Common myeloid progenitor, CD34-positive (primary cell): ENCODE results near the gene PTPRN.

Source experiments
- CTCF ChIA-PET: fragments of 350-600 bp; sonication (Branson Sonifier 250); formaldehyde crosslinking; loops from one replicate; lab custom pipeline; 2021; ENCODE audit warnings: antibody characterized with exemption; lab: Charles Lee
- POLR2A ChIA-PET: fragments of 350-600 bp; sonication (Branson Sonifier 250); formaldehyde crosslinking; loops from one replicate; lab custom pipeline; 2021; ENCODE audit warnings: antibody characterized with exemption; lab: Charles Lee
- DNase-seq, 3 donors: peaks; one replicate each; pipeline versions ENCODE4 v3.0.0 to v3.0.0-alpha.2; 2013
- H3K27ac ChIP-seq, 2 experiments: 1 replicate in 1 of 2; 2 replicates in 1 of 2; pipeline ENCODE4 v1.7.0; 2013; ENCODE audit warnings: inconsistent platforms in 2 of 2, low read length in 2 of 2, mild to moderate bottlenecking in 2 of 2, low read depth in 1 of 2, moderate library complexity in 1 of 2; ENCODE audit not compliant: severe bottlenecking in 2 of 2, insufficient read depth in 1 of 2, poor library complexity in 1 of 2
- H3K27me3 ChIP-seq, 5 experiments: replicated peaks in 2 of 5; 1 replicate in 3 of 5; 2 replicates in 2 of 5; pipeline versions ENCODE4 v1.6.1 to v1.7.0; 2013; ENCODE audit warnings: low read length in 4 of 5, mild to moderate bottlenecking in 2 of 5, moderate library complexity in 2 of 5, inconsistent platforms in 1 of 5; ENCODE audit not compliant: insufficient read depth in 5 of 5, control insufficient read depth in 4 of 5
- H3K36me3 ChIP-seq, 4 experiments: 1 replicate in 2 of 4; 2 replicates in 2 of 4; pipeline versions ENCODE4 v1.6.1 to v1.7.0; 2013; ENCODE audit warnings: low read length in 3 of 4, control low read depth in 1 of 4, mild to moderate bottlenecking in 1 of 4; ENCODE audit not compliant: control insufficient read depth in 4 of 4, insufficient read depth in 4 of 4
- H3K4me1 ChIP-seq, 4 experiments: 1 replicate in 3 of 4; 2 replicates in 1 of 4; pipeline versions ENCODE4 v1.6.1 to v1.7.1; 2013; ENCODE audit warnings: low read length in 3 of 4, mild to moderate bottlenecking in 3 of 4, control low read depth in 1 of 4, inconsistent platforms in 1 of 4, moderate library complexity in 1 of 4; ENCODE audit not compliant: control insufficient read depth in 4 of 4, insufficient read depth in 4 of 4; ENCODE audit errors: control extremely low read depth in 1 of 4
- H3K4me3 ChIP-seq, 7 experiments: 1 replicate in 4 of 7; 2 replicates in 3 of 7; pipeline versions ENCODE4 v1.5.1 to v1.7.0; 2013; ENCODE audit warnings: mild to moderate bottlenecking in 7 of 7, low read length in 6 of 7, moderate library complexity in 6 of 7, inconsistent platforms in 2 of 7, low read depth in 2 of 7, control low read depth in 1 of 7; ENCODE audit not compliant: insufficient read depth in 4 of 7, control insufficient read depth in 1 of 7; ENCODE audit errors: extremely low read depth in 1 of 7
- H3K9me3 ChIP-seq, 5 experiments: 1 replicate in 4 of 5; 2 replicates in 1 of 5; pipeline versions ENCODE4 v1.6.1 to v1.7.1; 2013; ENCODE audit warnings: low read length in 4 of 5, mild to moderate bottlenecking in 2 of 5, inconsistent platforms in 1 of 5, low read depth in 1 of 5, moderate library complexity in 1 of 5; ENCODE audit not compliant: control insufficient read depth in 4 of 5, insufficient read depth in 2 of 5; ENCODE audit errors: control extremely low read depth in 1 of 5
- WGBS: methylation state at CpG from one replicate; pipeline ENCODE4 v1.1.5; 2013; ENCODE audit not compliant: insufficient coverage; 5-methylcytosine and 5-hydroxymethylcytosine counted together

The PTPRN gene

GRCh38 chr2:219273937-219274336, 35.3 kb downstream of the PTPRN start:
- CTCF ChIA-PET, result interaction anchor here (0.7 to 18.3 kb wide), 5 partner anchors 13 to 78 kb away, joined by 3 to 381 read pairs (median 6); partner anchors contain the start of genes TUBA4A and TUBA4B
- Histone ChIP-seq H3K4me3 (no peak overlapping the region), H3K27me3 (peaks cover 0 to 11% (median 0%) of the 10 kb centered on the region in 5 experiments), H3K4me1 (peaks cover 8 to 17% (median 16%) of the 10 kb centered on the region in 4 experiments), H3K9me3 (no peaks in the 10 kb centered on the region), H3K36me3 (no peaks in the 10 kb centered on the region), H3K27ac (no peak overlapping the region)
- POLR2A ChIA-PET, result interaction anchor here (1.2 kb wide), 1 partner anchor 21 kb away, joined by 3 read pairs; the partner anchor contains the start of genes TUBA4A and TUBA4B
- WGBS, result 94% methylated on average over 2 of the region's 3 CpGs
- no peak for DNase-seq

GRCh38 chr2:219272995-219273394, 36.2 kb downstream of the PTPRN start:
- POLR2A ChIA-PET, result no interaction called here

GRCh38 chr2:219272356-219272755, 36.8 kb downstream of the PTPRN start:
- Histone ChIP-seq H3K27me3 (peaks cover 0 to 11% (median 0%) of the 10 kb centered on the region in 5 experiments), H3K27ac (no peak overlapping the region), H3K4me3 (no peak overlapping the region), H3K4me1 (peaks cover 0 to 1% (median under 1%) of the 10 kb centered on the region in 4 experiments), H3K9me3 (no peaks in the 10 kb centered on the region), H3K36me3 (no peaks in the 10 kb centered on the region)
- no peak for DNase-seq
- ChIA-PET POLR2A (no interaction called here), CTCF (interaction anchor here (0.9 to 18.3 kb wide), 3 partner anchors 12 to 23 kb away, joined by 3 to 381 read pairs (median 6); no protein-coding TSS in a partner anchor)
- WGBS, result 100% methylated on average over 3 of the region's 4 CpGs

More at GRCh38 chr2:219272995-219273394, 36.2 kb downstream of the PTPRN start:
- Histone ChIP-seq H3K27me3 (peaks cover 0 to 11% (median 0%) of the 10 kb centered on the region in 5 experiments), H3K9me3 (no peaks in the 10 kb centered on the region), H3K4me1 (peaks cover under 1 to 8% (median 7%) of the 10 kb centered on the region in 4 experiments), H3K36me3 (no peaks in the 10 kb centered on the region), H3K27ac (no peak overlapping the region), H3K4me3 (no peak overlapping the region)
- WGBS, result no CpG with 5 or more reads among the region's 2 CpGs
- no peak for DNase-seq
- CTCF ChIA-PET, result interaction anchor here (0.9 to 18.3 kb wide), 3 partner anchors 11 to 22 kb away, joined by 3 to 381 read pairs (median 6); no protein-coding TSS in a partner anchor

GRCh38 chr2:219271021-219271420, 38.2 kb downstream of the PTPRN start:
- DNase-seq, result no peak
- Histone ChIP-seq H3K4me1 (no peaks in the 10 kb centered on the region), H3K4me3 (no peak overlapping the region), H3K27me3 (peaks cover 0 to 11% (median 0%) of the 10 kb centered on the region in 5 experiments), H3K27ac (no peak overlapping the region), H3K9me3 (no peaks in the 10 kb centered on the region), H3K36me3 (no peaks in the 10 kb centered on the region)
- ChIA-PET CTCF (interaction anchor here (1.0 to 18.3 kb wide), 3 partner anchors 9 to 24 kb away, joined by 3 to 381 read pairs (median 4); no protein-coding TSS in a partner anchor), POLR2A (no interaction called here)
- 100% methylated on average over 2 of the region's 2 CpGs for WGBS

- Histone ChIP-seq H3K27me3 (peaks cover 0 to 11% (median 0%) of the 10 kb centered on the region in 5 experiments), H3K27ac (no peak overlapping the region), H3K9me3 (no peaks in the 10 kb centered on the region), H3K36me3 (no peaks in the 10 kb centered on the region), H3K4me1 (no peaks in the 10 kb centered on the region), H3K4me3 (no peak overlapping the region)
- DNase-seq, result no peak
- 93% methylated on average over 4 of the region's 5 CpGs for WGBS
- ChIA-PET POLR2A (no interaction called here), CTCF (interaction anchor here (1.9 to 18.3 kb wide), 2 partner anchors 8 to 25 kb away, joined by 7 to 381 read pairs; partner anchors contain the start of gene DNAJB2)
Observed at GRCh38 chr2:219270055-219270372, 39.2 kb downstream of the PTPRN start.

GRCh38 chr2:219269362-219270054, 39.7 kb downstream of the PTPRN start:
- Histone ChIP-seq H3K9me3 (no peaks in the 10 kb centered on the region), H3K4me1 (no peaks in the 10 kb centered on the region), H3K36me3 (no peaks in the 10 kb centered on the region), H3K27ac (no peak overlapping the region), H3K4me3 (no peak overlapping the region), H3K27me3 (peaks cover 0 to 11% (median 0%) of the 10 kb centered on the region in 5 experiments)
- ChIA-PET CTCF (interaction anchor here (1.9 to 18.3 kb wide), 3 partner anchors 9 to 26 kb away, joined by 7 to 381 read pairs (median 11); partner anchors contain the start of genes DNAJB2 and TUBA4A), POLR2A (no interaction called here)
- WGBS, result 94% methylated on average over 7 of the region's 8 CpGs
- DNase-seq, result no peak

- H3K4me1 ChIP-seq, result no peaks in the 10 kb centered on the region
- no peaks in the 10 kb centered on the region for H3K36me3 ChIP-seq
- POLR2A ChIA-PET, result no interaction called here
- H3K9me3 ChIP-seq, result no peaks in the 10 kb centered on the region
- no peak for DNase-seq
- no peak overlapping the region for H3K4me3 ChIP-seq
- H3K27ac ChIP-seq, result no peak overlapping the region
- peaks cover 0 to 7% (median 0%) of the 10 kb centered on the region in 5 experiments for H3K27me3 ChIP-seq
- CTCF ChIA-PET, result interaction anchor here (0.6 to 3.0 kb wide), 2 partner anchors 13 to 31 kb away, joined by 3 to 11 read pairs; partner anchors contain the start of gene TUBA4A
- no CpG with 5 or more reads among the region's 2 CpGs for WGBS
Observed at GRCh38 chr2:219268294-219268693, 40.9 kb downstream of the PTPRN start.
